ENCODE results near the gene ROGDI. TPM values are rescaled to one million over a fixed set of nuclear protein-coding genes. Genes with fewer than 3 reads are reported as not detected.

ROGDI gene
- total and polyA plus RNA-seq, 10 of the 15 experiments (the other 5 are each of a cell fraction or from before 2014, with no cell fraction given) = 0.40 to 23.5 (median 12.3) TPM

DNA sequence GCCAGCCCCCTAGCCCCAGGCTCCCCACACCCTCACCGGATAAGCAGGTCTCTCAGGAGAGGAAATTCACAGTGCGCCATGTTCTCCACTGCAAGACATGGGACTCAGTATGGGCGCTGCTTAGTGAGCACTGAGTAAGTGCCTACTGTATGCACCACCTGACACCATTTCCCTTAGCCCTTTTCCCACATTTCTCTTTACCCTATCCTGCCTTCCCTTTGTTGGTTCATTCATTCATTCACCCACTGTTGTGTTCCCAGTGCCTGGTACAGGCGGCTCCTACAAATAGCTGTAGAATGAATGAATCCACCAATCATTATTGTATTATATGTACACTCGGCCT, 24.4 kb downstream of the ROGDI start:
- H3K79me2 ChIP-seq (ENCODE audit: control insufficient read depth, insufficient read depth, low read length) = no peaks in the 10 kb centered on the region
- H3K9me3 ChIP-seq (replicated peaks; ENCODE audit: control insufficient read depth, insufficient read depth, low read length) = no peaks in the 10 kb centered on the region
- WGBS (ENCODE audit: insufficient coverage, insufficient replicate concordance, low lambda C conversion rate, missing lambda C conversion rate) = 54% methylated on average over 5 of the region's 5 CpGs
- DNase-seq (ENCODE audit: low read depth, low spot score) = no peak
- SMC1A ChIA-PET (ENCODE audit: uncharacterized antibody, unreplicated experiment) = no interaction called here
- intact Hi-C loops (cut with micrococcal nuclease; ENCODE audit: unreplicated experiment) = no loop called here
- H2AFZ ChIP-seq (ENCODE audit: control insufficient read depth, low read depth, low read length) = no peak overlapping the region
- ATAC-seq = no peak
- POLR2A ChIA-PET = no interaction called here
- H3K4me3 ChIP-seq = no peak overlapping the region
- no peaks in the 10 kb centered on the region for H4K20me1 ChIP-seq (ENCODE audit: control insufficient read depth, insufficient read depth)
- in situ Hi-C loops (cut with MboI) = no loop called here
- RAD21 ChIA-PET (ENCODE audit: unreplicated experiment) = no interaction called here
- H3K36me3 ChIP-seq (ENCODE audit: control insufficient read depth in 2 of 2, insufficient read depth in 2 of 2, low read length in 1 of 2) = no peaks in the 10 kb centered on the region
- CTCF ChIA-PET = no interaction called here
- H3K9ac ChIP-seq (ENCODE audit: control insufficient read depth, insufficient read depth, low read length) = no peak overlapping the region
- no peaks in the 10 kb centered on the region for H3K27me3 ChIP-seq (replicated peaks in 1 of 2; ENCODE audit: control insufficient read depth in 2 of 2, insufficient read depth in 2 of 2, low read length in 1 of 2)
- FAIRE-seq = no peak
- no peak overlapping the region for H3K4me2 ChIP-seq (ENCODE audit: control insufficient read depth, insufficient read depth)
- H3K27ac ChIP-seq (ENCODE audit: control insufficient read depth, insufficient read depth) = no peak overlapping the region
- H3K4me1 ChIP-seq (ENCODE audit: control insufficient read depth, insufficient read depth, low read length) = no peaks in the 10 kb centered on the region
- BruUV-seq (replicated peaks) = no TSS peak
- TF ChIP-seq PML (IDR thresholded peaks at IDR 0.05; ENCODE audit: low read length) = no peak
- TF ChIP-seq NR2F1 (conservative IDR thresholded peaks at IDR 0.05) = no peak
- TF ChIP-seq TARDBP (IDR thresholded peaks at IDR 0.05; ENCODE audit: borderline replicate concordance) = no peak
- TF ChIP-seq, protein P1, sequence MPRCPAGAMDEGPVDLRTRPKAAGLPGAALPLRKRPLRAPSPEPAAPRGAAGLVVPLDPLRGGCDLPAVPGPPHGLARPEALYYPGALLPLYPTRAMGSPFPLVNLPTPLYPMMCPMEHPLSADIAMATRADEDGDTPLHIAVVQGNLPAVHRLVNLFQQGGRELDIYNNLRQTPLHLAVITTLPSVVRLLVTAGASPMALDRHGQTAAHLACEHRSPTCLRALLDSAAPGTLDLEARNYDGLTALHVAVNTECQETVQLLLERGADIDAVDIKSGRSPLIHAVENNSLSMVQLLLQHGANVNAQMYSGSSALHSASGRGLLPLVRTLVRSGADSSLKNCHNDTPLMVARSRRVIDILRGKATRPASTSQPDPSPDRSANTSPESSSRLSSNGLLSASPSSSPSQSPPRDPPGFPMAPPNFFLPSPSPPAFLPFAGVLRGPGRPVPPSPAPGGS (IDR thresholded peaks at IDR 0.05; ENCODE audit: borderline replicate concordance, insufficient read depth, low read depth, low read length, poor library complexity, severe bottlenecking) = no peak
- TF ChIP-seq, protein P2, sequence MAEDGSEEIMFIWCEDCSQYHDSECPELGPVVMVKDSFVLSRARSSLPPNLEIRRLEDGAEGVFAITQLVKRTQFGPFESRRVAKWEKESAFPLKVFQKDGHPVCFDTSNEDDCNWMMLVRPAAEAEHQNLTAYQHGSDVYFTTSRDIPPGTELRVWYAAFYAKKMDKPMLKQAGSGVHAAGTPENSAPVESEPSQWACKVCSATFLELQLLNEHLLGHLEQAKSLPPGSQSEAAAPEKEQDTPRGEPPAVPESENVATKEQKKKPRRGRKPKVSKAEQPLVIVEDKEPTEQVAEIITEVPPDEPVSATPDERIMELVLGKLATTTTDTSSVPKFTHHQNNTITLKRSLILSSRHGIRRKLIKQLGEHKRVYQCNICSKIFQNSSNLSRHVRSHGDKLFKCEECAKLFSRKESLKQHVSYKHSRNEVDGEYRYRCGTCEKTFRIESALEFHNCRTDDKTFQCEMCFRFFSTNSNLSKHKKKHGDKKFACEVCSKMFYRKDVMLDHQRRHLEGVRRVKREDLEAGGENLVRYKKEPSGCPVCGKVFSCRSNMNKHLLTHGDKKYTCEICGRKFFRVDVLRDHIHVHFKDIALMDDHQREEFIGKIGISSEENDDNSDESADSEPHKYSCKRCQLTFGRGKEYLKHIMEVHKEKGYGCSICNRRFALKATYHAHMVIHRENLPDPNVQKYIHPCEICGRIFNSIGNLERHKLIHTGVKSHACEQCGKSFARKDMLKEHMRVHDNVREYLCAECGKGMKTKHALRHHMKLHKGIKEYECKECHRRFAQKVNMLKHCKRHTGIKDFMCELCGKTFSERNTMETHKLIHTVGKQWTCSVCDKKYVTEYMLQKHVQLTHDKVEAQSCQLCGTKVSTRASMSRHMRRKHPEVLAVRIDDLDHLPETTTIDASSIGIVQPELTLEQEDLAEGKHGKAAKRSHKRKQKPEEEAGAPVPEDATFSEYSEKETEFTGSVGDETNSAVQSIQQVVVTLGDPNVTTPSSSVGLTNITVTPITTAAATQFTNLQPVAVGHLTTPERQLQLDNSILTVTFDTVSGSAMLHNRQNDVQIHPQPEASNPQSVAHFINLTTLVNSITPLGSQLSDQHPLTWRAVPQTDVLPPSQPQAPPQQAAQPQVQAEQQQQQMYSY (CRISPR knock-in tag; IDR thresholded peaks at IDR 0.05) = no peak
- no peak for TF ChIP-seq CEBPB (IDR thresholded peaks at IDR 0.05; ENCODE audit: borderline replicate concordance in 1 of 2, low read depth in 2 of 2, low read length in 2 of 2)
- TF ChIP-seq, protein P3, sequence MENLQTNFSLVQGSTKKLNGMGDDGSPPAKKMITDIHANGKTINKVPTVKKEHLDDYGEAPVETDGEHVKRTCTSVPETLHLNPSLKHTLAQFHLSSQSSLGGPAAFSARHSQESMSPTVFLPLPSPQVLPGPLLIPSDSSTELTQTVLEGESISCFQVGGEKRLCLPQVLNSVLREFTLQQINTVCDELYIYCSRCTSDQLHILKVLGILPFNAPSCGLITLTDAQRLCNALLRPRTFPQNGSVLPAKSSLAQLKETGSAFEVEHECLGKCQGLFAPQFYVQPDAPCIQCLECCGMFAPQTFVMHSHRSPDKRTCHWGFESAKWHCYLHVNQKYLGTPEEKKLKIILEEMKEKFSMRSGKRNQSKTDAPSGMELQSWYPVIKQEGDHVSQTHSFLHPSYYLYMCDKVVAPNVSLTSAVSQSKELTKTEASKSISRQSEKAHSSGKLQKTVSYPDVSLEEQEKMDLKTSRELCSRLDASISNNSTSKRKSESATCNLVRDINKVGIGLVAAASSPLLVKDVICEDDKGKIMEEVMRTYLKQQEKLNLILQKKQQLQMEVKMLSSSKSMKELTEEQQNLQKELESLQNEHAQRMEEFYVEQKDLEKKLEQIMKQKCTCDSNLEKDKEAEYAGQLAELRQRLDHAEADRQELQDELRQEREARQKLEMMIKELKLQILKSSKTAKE (IDR thresholded peaks at IDR 0.05; ENCODE audit: low read depth, poor library complexity, severe bottlenecking) = no peak
- no peak for TF ChIP-seq NFXL1 (IDR thresholded peaks at IDR 0.05; ENCODE audit: borderline replicate concordance)
- TF ChIP-seq TCF3 (IDR thresholded peaks at IDR 0.05; ENCODE audit: borderline replicate concordance, insufficient read depth, low read depth, low read length) = no peak
- no peak for TF ChIP-seq SMAD5 (IDR thresholded peaks at IDR 0.05; ENCODE audit: low read depth)
- TF ChIP-seq POLR2AphosphoS5 (IDR thresholded peaks at IDR 0.05; ENCODE audit: low read length) = no peak
- no peak for TF ChIP-seq PAX8 (IDR thresholded peaks at IDR 0.05)
- no peak for TF ChIP-seq NFYB (IDR thresholded peaks at IDR 0.05; ENCODE audit: insufficient read depth, low read depth, low read length)
- TF ChIP-seq EP300 (IDR thresholded peaks at IDR 0.05; ENCODE audit: borderline replicate concordance in 1 of 2, control insufficient read depth in 1 of 2, low read depth in 2 of 2, low read length in 2 of 2) = no peak
- TF ChIP-seq BCL11A (IDR thresholded peaks at IDR 0.05; ENCODE audit: low read depth, low read length) = no peak
- no peak for TF ChIP-seq SRF (IDR thresholded peaks at IDR 0.05; ENCODE audit: low read depth in 2 of 2, low read length in 2 of 2)
- TF ChIP-seq, protein P4, sequence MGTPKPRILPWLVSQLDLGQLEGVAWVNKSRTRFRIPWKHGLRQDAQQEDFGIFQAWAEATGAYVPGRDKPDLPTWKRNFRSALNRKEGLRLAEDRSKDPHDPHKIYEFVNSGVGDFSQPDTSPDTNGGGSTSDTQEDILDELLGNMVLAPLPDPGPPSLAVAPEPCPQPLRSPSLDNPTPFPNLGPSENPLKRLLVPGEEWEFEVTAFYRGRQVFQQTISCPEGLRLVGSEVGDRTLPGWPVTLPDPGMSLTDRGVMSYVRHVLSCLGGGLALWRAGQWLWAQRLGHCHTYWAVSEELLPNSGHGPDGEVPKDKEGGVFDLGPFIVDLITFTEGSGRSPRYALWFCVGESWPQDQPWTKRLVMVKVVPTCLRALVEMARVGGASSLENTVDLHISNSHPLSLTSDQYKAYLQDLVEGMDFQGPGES (IDR thresholded peaks at IDR 0.05) = no peak
